GM19043 (cell line): ENCODE data around the gene CNGA1.
A peak's percentile ranks its signal among the peaks of the same experiment; 100 is the strongest.
"Not testable (repeated sequence)": the region's sequence is repeated elsewhere in the genome, so short reads cannot be mapped to it uniquely, and the experiment has no call there.

Experiments used
- ATAC-seq: cut with Tn5 transposase; IDR thresholded peaks from one replicate; pipeline ENCODE4 v1.9.1; 2021; ENCODE audit warnings: low read depth; ENCODE audit not compliant: unreplicated experiment

CNGA1 gene

GRCh38 chr4:47974566-47974965, 41.9 kb downstream of the CNGA1 start:
- no peak for ATAC-seq

DNA sequence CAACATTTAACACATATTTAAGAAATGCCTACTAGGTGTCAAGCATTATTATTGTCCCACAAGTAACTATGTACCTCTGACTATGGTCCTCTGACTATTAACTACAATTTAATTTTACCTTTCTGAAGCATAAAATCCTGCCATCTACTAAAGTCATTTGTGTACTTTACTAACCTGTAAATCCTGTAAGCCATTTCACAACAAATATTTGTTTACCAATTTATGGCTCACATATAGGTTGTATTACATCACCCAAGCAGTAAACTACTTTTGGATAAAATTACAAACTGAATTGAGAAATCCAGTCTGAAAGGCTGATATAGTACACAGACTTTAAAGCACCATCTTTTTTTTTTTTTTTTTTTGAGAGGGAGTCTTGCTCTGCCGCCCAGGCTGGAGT, 43.8 kb downstream of the CNGA1 start:
- no peak for ATAC-seq

DNA sequence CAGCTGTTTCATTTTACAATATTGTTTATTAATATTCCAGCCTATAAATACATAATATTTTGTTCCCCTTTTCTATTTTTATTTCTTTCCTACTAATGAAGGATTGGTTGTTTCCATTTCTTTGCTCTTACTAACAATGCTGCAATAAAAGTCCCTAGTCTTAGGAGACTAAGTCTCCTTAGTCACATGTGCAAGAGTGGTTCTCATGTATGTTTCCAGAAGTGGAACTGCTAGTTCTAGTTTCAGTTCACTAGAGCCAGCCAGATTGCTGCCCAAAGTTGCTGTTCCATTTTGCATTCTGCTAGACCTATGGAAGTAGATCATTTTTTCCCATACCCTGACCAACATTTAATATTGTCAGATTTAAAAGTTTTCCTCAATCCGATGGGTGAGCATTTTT, 44.3 kb downstream of the CNGA1 start:
- no peak for ATAC-seq

GRCh38 chr4:47968847-47969246, 47.6 kb downstream of the CNGA1 start:
- no peak for ATAC-seq

DNA sequence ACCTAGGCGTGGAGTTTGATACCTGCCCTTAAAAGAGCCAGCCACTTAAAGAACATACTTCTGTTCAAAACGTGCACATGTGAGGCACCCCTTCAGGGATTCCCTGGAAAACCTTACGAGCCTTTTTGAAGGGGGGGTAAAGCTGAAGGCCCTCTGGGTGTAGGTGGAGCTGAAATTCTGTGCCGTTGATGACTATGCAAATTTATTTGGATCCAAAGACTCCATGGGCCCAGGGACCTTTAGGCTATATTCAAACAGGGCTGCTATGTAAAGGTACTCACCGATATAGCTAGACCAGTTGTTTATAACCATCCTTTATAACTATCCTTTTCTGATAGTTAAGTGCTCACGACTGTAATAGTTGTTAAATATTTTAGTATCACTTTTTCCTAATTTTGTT, 61.8 kb downstream of the CNGA1 start:
- no peak for ATAC-seq

GRCh38 chr4:47954245-47954644, 62.2 kb downstream of the CNGA1 start:
- ATAC-seq: no peak

DNA sequence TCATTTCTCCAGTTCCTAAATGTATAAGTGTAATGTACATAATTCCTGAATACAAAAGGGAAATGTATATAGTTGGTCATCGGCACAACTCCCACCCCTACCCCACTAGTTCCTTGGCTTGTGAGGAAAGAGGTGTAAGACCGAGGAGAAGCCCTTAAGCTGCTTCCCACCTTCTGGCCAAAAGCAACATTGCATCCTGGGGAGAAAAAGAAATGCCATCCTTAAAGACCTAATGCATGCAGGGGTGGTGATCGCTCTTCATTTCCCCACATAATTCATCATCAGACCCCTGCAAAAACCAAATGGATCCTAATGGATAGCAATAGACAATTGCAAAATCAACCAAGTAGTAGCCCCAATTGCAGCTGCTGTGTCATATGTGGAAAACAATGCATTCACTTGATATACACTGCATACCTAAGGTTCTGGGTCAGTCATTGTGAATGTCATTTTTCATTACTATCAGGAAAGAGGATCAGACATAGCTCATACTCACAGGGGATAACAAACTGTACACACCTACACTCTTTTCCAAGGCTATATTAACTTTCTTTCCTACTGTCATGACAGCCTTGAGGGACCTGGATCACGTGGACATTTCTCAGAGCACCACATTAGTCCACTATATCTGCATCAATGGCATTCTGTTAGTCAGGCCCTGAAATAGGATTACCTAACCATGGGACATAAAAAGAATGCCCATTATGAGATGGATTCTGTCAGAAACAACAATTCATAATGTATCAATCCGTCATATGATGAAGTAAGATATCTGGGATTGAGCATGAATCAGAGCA, 70.4 kb downstream of the CNGA1 start:
- ATAC-seq: no peak

DNA sequence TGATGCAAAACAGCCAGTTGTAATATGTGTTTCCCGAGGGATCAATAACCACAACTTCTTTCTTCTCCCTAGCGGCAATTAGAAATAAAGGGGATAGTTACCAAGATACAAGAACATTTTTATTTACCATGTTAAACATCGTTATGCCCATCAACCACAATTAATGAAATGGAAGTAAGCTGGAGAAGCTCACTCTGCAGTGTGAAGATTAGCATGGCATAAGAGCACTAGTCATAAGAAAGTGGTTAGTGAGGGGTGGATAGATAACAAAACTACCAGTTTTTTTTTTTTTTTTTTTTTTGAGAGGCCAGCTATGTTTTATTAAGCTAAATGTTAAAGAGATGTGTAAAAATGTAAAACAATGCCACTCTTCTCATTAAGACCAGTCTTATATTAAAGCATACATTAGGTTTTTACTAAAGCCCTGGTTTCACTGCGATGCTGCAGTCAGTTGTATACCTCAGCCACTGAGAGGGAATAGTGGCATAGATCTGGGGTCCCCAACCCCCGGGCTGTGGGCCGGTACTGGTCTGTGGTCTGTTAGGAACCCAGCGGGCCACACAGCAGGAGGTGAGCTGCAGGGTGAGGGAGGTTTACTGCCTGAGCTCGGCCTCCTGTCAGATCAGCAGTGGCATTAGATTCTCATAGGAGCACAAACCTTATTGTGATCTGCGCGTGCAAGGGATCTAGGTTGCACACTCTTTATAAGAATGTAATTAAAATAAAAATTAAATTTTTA, 74.2 kb downstream of the CNGA1 start:
- ATAC-seq: no peak

GRCh38 chr4:47939456-47939855, 77.0 kb downstream of the CNGA1 start:
- no peak for ATAC-seq

DNA sequence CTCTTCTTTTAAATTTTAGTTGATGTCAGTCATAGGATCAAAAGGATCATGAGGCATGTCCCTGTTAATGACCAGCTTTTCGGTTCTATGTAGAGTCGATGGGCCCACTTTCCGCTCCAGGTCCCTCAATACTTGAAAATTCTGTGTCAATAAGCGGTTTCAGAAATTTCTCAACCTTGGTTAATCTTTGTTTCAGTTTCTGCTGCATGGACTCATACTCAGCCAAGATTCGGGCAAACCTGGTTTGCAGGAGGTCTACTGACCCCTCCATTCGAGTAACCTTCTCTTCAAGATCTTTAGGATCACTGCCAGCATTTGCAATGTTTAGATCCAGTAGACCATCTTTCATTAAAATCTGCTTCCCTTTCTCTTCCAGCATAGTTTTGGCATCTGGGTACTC, 80.1 kb downstream of the CNGA1 start:
- no peak for ATAC-seq

- ATAC-seq: no peak
Measured at GRCh38 chr4:47933840-47934239, 82.6 kb downstream of the CNGA1 start.

GRCh38 chr4:47930971-47931804, 85.3 kb downstream of the CNGA1 start:
- no peak for ATAC-seq

- ATAC-seq: no peak
Measured at GRCh38 chr4:47929682-47930201, 86.7 kb downstream of the CNGA1 start.

DNA sequence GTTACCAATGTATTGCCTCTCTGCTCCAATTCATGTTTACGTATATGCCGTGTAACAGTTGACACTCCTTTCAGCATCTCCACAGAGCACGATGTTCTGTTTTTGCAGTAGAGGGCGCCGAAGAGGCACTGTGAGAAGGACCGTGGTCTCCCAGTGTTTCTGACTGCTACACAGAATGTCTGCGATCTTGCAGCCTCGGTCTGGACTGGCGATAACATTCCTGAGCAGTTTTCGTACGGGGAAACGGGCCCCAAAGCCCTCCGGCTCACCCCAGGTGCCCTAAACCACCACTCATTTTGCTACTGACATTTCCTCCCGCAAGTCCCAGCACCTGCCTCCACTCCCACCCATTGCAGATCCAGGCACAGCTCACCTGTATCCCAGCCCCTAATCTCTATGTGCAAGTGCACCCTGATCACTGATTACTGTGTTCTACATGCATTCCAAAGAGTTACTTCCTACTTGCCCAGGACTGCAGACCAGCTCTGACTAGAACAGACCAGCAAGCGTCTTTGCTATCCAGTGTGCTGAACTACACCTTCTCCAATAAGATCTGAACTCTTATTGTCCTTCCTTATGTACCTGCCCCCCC, 89.7 kb downstream of the CNGA1 start:
- ATAC-seq: peak; percentile 91

DNA sequence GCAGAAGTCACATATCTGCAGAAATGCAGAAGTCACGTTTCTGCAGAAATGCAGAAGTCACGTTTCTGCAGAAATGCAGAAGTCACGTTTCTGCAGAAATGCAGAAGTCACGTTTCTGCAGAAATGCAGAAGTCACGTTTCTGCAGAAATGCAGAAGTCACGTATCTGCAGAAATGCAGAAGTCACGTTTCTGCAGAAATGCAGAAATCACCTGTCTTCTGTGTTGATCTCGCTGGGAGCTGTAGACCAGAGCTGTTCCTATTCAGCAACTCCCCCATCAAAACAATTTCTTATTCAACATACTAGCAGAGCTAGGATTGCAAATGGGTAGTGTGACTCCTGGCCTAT, 93.2 kb downstream of the CNGA1 start:
- ATAC-seq: not testable (repeated sequence)

DNA sequence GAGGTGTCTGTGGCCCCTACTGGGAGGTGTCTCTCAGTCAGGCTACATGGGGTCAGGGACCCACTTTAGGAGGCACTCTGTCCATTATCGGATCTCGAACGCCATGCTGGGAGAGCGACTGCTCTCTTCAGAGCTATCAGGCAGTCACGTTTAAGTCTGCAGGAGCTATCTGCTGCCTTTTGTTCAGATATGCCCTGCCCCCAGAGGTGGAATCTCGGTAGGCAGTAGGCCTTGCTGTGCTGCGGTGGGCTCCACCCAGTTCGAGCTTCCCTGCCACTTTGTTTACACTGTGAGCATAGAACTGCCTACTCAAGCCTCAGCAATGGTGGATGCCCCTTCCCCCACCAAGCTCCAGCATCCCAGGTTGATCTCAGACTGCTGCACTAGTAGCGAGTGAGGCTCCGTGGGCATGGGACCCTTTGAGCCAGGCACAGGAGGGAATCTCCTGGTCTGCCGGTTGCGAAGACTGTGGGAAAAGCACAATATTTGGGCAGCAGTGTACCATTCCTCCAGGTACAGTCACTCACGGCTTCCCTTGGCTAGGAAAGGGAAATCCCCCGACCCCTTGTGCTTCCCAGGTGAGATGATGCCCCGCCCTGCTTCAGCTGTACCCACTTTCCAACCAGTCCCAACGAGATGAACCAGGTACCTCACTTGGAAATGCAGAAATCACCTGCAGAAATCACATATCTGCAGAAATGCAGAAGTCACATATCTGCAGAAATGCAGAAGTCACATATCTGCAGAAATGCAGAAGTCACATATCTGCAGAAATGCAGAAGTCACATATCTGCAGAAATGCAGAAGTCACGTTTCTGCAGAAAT, 93.8 kb downstream of the CNGA1 start:
- not testable (repeated sequence) for ATAC-seq

DNA sequence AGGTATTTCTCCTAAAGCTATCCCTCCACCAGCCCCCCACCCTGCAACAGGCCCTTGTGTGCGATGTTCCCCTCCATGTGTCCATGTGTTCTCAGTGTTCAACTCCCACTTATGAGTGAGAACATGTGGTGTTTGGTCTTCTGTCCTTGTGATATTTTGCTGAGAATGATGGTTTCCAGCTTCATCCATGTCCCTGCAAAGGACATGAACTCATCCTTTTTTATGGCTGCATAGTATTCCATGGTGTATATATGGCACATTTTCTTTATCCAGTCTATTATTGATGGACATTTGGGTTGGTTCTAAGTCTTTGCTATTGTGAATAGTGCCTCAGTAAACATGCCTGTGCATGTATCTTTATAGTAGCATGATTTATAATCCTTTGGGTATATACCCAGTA, 99.3 kb downstream of the CNGA1 start:
- not testable (repeated sequence) for ATAC-seq

DNA sequence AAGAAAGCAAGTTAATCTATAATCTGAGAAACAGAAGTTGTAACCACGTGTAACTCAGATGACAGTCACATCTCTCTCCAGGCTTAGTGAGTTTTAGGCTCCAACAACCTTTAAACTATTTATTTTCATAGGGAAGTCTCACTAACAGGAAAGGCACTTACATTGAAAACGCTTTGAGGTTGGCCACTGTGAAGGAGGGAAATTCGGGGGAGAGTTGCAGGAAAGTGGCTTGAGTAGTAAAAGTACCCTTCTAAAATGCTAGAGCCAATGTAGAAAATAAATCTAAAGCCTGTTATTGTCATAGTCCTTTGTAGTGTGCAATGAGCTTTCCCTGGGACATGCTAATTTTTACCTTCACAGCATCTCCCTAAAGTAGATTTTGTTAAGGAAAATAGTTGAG, 101.1 kb downstream of the CNGA1 start:
- no peak for ATAC-seq

DNA sequence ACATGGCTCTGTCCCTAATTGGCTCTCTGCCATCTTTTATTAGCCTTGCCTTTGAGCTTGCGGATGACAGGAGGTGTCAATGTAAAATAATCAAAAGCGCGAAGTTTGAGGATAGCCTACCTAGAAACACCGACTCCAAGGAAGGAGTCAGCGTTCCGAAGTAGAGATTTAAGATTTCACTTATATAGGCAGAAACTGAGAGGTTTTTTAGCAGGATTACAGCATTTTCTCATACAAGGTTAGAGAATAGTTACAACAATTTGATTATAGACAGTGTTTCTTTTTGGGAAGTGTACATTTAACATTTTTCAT, 101.6 kb downstream of the CNGA1 start:
- ATAC-seq: peak; percentile 9
